Measurements from ENCODE around the gene EVA1C.
A peak's percentile ranks its signal among the peaks of the same experiment; 100 is the strongest.

Gene EVA1C

DNA sequence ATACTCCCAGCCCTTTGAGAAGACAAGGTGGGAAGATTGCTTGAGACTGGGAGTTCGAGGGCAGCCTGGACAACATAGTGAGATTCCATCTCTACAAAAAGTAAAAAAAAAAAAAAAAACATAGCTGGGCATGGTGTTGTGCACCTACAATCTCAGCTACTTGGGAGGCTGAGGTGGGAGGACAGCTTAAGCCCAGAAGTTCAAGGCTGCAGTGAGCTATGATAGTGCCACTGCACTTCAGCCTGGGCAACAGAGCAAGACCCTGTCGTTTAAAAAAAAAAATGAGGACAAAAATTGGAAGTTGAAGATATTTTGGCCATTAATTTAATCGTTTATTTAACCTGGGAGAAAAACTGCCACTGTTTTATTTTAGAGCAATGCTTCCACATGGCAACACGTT lies 20.8 kb upstream of the EVA1C start:
- TF ChIP-seq CTCF (IDR thresholded peaks at IDR 0.05; ENCODE audit: low read depth, low read length), result no peak

DNA sequence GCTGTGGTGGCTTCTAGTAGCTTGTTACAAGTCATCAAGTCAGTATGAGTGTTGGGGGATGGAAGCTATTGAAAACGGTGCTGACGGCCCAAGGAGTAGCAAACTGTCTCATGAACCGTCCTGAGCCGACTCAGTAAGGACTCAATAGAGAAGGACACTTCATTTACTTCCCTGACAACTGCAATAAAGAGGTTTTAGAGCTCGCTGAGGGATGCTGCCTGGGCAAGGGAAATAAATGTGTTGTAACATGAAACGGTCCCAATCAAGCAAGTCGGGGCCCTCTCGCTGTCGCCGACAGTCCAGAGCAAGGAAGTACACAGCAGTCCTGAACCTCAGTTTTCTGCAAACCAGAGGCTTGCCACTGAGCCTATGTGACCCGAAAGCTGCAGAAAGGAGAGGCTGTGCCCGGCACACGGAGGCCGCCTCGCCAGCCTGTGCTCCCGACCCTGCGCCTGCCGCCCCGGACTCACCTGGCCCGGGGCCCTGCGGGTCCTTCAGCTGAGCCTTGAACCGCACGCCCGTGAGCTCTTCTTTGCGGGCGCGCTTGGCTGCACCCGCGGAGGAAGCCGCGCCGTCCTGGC lies 20.1 kb upstream of the EVA1C start:
- no peak for TF ChIP-seq CTCF (IDR thresholded peaks at IDR 0.05; ENCODE audit: low read depth, low read length)
- DNase-seq (ENCODE audit: extremely low read depth, low read depth), result no peak

More for the DNA sequence above, 20.8 kb upstream of the EVA1C start:
- no peak for DNase-seq (ENCODE audit: extremely low read depth, low read depth)

GRCh38 chr21:32392880-32393676 lies 19.4 kb upstream of the EVA1C start, which contains the start of gene URB1:
TSS of gene URB1 (minus strand) at chr21:32393012. CDS start at chr21:32392910, 102 bp downstream.
- TF ChIP-seq CTCF (IDR thresholded peaks at IDR 0.05; ENCODE audit: low read depth, low read length), result no peak

GRCh38 chr21:32393677-32394001 lies 18.9 kb upstream of the EVA1C start:
- DNase-seq (ENCODE audit: extremely low read depth, low read depth), result no peak
- TF ChIP-seq CTCF (IDR thresholded peaks at IDR 0.05; ENCODE audit: low read depth, low read length), result no peak

More at GRCh38 chr21:32392880-32393676, 19.4 kb upstream of the EVA1C start, which contains the start of gene URB1:
- peak; percentile 57 for DNase-seq (ENCODE audit: extremely low read depth, low read depth)

- peak; percentile 55 for TF ChIP-seq CTCF (IDR thresholded peaks at IDR 0.05; ENCODE audit: low read depth, low read length)
- no peak for DNase-seq (ENCODE audit: extremely low read depth, low read depth)
These were observed 9.2 kb upstream of the EVA1C start for GRCh38 chr21:32403201-32403777.

GRCh38 chr21:32406405-32406804 lies 6.1 kb upstream of the EVA1C start:
- no peak for TF ChIP-seq CTCF (IDR thresholded peaks at IDR 0.05; ENCODE audit: low read depth, low read length)
- no peak for DNase-seq (ENCODE audit: extremely low read depth, low read depth)

DNA sequence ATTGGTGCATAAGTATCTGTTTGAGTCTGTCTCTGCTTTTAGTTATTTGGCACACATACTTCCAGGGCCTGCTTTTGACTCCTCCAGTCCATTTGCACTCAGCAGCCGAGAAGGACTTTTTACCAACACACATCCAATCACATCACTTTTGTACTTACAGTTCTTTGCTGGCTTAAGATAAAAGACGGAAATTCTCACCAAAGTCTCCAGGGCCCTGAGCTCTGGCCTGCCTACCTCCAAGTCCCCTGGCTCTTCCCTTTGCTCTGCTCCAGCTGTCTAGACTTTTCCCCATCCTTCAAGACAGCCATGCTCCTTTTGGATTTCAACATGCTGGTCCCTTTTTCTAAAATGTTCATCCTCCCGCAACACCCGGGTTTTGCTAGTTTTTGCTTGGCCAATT lies 2.2 kb upstream of the EVA1C start:
- TF ChIP-seq CTCF (IDR thresholded peaks at IDR 0.05; ENCODE audit: low read depth, low read length), result no peak
- DNase-seq (ENCODE audit: extremely low read depth, low read depth), result no peak

All from AG09319 (cell line).